ENCODE measurements around the gene CDC42SE2.
"Not testable (repeated sequence)": the region's sequence is repeated elsewhere in the genome, so short reads cannot be mapped to it uniquely, and the experiment has no call there.

The CDC42SE2 gene

DNA sequence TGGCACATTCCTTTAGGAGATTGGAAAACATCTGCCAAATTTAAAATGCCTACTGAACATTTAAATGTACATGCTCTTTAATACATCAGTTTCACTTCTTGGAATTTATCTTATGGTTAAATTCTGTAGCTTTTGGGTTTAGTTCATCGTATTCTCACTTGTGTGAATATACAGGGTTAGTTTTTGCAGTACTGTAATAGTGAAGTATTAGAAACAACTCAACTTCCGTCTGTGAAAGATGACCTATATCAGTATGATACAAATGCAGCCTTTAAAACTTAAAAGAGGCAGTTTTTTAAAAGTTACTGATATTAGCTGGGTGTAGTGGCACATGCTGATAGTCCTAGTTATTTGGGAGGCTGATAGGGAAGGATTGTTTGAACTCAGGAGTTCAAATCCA is 57.2 kb downstream of the CDC42SE2 start:
- DNase-seq = no peak

DNA sequence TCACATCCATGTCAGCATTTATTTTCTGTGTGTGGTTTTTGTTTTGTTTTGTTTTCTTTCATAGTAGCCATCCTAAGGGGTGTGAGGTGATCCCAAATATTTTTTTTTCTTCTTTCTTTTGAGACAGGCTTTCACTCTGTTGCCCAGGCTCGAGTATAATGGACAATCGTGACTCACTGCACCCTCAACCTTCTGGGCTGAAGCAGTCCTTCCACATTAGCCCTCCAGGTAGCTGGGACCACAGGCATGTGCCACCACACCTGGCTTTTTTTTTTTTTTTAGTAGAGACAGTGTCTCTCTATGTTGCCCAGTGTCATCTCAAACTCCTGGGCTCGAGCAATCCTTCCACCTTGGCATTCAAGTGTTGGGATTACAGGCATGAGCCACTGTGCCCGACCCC is 59.1 kb downstream of the CDC42SE2 start:
- no peak for DNase-seq

DNA sequence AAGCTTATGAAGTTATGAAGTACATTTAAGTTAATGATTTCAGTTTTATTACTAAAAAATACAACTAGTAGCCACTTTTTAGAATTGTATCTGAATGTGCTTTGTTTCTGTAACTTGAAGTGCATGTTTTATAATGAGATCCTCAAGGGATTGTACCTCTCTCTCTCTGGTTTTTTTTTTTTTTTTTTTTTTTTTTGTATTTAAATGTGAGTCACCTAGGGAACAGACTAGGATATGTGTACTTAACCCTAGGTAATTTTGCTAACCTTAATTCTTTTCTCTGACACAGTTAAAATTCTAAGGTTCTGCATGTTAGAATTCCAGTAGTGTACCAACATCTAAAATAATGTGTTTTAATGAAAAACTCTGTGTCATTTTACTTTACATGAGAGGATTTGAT is 59.5 kb downstream of the CDC42SE2 start:
- DNase-seq = no peak

DNA sequence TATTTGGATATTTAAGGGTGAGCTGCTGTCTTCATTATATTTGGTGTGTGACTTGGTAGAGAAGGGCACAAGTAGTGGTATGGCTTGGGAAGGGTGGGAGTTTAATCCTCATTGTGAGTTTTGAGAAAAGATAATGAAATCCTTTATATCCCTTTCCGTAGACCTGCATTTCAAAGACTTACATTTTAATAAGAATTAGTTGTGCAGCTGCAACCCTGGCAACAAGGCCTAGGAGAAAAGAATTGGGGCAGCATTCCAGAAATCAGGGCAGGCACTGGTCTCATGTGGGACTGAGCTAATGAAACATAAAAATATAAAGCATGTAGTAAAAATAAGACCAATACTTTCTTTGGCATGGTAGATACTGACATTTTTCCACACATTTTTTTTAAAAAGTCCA is 60.5 kb downstream of the CDC42SE2 start:
- no peak for DNase-seq

DNA sequence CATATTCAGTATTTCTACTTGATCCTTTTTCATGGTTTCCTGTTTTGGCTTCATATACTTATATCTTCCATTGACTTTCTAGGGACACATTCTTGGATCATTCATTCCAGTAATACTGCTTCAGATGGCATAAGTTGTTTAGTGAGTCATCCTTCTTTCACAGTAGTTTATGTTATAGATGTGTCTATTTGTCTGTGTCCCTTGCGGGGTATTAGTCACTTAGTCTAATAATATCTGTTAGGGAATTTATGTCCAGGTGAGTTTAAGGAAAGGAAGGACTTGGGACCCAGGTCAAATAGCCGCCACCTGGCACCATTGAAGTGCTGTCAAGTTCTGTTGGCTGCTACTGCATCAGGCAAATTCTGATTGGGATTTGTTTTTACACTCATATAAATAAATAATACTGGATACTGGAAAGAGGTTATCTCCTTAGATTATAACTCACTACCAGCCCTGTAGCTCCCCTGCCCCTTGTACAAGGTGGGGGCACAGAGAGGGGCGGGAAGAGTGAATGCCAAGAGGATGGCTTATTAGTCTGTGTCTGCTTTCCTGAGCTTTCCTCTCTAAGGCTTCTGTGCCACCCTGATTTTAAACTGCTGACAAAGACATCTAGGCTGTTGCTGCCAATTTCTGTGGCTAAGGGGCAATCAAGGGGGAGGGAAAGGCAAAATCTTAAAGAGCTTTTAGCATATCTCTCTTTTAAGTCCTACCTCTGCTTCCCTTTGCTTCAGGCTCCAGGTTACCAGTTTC is 64.9 kb downstream of the CDC42SE2 start:
- DNase-seq = no peak

DNA sequence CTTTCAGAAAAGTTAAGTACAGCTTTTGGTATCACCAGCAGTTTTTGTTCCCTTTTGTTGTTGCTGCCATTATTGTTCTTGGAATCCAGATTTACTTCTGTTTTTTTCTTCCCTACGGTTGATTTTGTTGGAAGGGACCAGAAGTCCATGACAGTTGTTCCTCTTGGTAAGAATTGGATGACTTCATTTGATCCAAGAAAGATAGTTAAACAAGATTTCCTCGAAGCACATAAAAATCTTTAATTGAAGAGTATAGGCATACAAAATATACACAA is 65.4 kb downstream of the CDC42SE2 start:
- no peak for DNase-seq

DNA sequence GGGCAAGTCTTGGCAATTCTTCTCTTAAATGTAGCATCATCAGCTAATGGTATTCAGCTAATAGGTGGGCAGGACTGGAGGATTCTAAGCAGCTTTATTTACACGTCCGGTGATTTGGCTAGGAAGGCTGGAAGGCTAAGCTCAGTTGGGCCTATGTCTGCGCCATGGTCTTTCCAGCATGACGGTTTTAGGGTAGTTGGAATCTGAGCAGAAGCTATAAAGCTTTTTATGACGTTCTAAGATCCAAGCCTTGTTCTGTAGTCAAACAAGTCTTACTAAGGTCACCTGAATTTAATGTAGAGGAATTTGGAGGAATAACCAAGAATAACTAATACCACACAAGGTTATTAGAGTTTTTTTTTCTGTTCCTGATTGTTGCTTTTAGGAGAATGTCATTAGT is 66.2 kb downstream of the CDC42SE2 start:
- DNase-seq = no peak

DNA sequence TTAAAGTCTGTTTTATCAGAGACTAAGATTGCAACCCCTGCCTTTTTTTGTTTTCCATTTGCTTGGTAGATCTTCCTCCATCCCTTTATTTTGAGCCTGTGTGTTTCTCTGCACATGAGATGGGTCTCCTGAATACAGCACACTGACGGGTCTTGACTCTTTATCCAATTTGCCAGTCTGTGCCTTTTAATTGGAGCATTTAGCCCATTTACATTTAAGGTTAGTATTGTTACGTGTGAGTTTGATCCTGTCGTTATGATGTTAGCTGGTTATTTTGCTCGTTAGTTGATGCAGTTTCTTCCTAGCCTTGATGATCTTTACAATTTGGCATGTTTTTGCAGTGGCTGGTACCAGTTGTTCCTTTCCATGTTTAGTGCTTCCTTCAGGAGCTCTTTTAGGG is 71.9 kb downstream of the CDC42SE2 start:
- not testable (repeated sequence) for DNase-seq

DNA sequence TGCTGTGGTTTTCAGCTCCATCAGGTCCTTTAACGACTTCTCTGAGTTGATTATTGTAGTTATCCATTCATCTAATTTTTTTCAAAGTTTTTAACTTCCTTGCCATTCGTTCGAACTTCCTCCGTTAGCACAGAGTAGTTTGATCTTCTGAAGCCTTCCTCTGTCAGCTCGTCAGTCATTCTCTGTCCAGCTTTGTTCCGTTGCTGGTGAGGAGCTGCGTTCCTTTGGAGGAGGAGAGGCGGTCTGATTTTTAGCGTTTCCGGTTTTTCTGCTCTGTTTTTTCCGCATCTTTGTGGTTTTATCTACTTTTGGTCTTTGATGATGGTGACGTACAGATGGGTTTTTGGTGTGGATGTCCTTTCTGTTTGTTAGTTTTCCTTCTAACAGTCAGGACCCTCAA is 72.9 kb downstream of the CDC42SE2 start:
- DNase-seq = not testable (repeated sequence)

DNA sequence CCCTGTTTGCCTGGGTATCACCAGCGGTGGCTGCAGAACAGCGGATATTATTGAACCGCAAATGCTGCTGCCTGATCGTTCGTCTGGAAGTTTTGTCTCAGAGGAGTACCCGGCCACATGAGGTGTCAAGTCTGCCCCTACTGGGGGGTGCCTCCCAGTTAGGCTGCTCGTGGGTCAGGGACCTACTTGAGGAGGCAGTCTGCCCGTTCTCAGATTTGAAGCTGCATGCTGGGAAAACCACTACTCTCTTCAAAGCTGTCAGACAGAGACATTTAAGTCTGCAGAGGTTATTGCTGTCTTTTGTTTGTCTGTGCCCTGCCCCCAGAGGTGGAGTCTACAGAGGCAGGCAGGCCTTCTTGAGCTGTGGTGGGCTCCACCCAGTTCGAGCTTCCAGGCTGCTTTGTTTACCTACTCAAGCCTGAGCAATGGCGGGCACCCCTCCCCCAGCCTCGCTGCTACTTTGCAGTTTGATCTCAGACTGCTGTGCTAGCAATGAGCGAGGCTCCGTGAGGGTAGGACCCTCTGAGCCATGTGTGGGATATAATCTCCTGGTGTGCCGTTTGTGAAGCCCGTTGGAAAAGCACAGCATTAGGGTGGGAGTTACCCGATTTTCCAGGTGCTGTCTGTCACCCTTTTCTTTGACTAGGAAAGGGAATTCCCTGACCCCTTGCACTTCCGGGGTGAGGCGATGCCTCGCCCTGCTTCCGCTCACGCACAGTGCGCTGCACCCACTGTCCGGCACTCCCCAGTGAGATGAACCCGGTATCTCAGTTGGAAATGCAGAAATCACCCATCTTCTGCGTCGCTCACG is 73.6 kb downstream of the CDC42SE2 start:
- not testable (repeated sequence) for DNase-seq

DNA sequence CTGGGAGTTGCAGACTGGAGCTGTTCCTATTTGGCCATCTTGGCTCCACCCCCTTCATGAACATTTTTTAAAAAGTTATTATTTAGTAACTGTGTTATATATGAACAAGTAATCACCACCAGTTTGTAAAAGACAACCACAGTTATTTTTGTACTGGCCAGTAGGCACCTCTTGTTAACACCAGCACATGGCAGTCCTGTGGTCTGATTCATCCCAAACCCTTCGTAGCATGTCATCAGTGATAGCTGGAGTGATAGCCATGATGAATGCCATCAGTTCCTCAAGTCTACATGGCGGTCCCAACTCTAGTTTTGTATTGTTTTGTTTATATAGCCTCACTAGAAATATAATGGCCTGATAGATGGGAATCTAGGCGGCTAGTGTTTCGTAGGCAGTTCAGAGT is 74.2 kb downstream of the CDC42SE2 start:
- no peak for DNase-seq

DNA sequence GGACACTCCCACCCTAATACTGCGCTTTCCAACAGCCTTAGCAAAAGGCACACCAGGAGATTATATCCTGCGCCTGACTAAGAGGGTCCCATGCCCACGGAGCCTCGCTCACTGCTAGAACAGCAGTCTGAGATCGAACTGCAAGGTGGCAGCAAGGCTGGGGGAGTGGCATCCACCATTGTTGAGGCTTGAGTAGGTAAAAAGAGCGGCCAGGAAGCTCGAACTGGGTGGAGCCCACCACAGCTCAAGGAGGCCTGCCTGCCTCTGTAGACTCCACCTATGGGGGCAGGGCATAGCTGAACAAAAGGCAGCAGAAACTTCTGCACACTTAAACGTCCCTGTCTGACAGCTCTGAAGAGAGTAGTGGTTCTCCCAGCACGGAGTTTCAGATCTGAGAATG is 80.4 kb downstream of the CDC42SE2 start:
- DNase-seq = not testable (repeated sequence)

DNA sequence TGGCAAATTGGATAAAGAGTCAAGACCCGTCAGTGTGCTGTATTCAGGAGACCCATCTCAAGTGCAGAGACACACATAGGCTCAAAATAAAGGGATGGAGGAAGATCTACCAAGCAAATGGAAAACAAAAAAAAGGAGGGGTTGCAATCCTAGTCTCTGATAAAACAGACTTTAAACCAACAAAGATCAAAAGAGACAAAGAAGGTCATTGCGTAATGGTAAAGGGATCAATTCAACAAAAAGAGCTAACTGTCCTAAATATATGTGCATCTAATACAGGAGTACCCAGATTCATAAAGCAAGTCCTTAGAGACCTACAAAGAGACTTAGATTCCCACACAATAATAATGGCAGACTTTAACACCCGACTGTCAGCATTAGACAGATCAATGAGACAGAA is 82.4 kb downstream of the CDC42SE2 start:
- not testable (repeated sequence) for DNase-seq

DNA sequence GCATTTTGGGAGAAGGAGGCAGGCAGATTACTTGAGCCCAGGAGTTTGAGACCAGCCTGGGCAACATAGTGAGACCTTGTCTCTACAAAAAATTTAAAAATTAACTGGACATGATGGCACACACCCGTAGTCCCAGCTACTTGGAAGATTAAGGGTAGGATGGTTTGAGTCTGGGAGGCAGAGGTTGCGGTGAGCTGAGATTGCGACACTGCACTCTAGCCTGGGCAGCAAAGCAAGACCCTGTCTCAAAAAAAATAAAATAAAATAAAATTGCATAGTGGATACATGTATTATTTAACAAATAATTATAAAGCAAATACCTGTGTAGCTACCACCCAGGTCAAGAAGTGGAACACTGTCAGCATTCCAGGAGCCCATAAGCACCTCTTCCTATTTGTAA is 90.1 kb downstream of the CDC42SE2 start:
- DNase-seq = no peak

DNA sequence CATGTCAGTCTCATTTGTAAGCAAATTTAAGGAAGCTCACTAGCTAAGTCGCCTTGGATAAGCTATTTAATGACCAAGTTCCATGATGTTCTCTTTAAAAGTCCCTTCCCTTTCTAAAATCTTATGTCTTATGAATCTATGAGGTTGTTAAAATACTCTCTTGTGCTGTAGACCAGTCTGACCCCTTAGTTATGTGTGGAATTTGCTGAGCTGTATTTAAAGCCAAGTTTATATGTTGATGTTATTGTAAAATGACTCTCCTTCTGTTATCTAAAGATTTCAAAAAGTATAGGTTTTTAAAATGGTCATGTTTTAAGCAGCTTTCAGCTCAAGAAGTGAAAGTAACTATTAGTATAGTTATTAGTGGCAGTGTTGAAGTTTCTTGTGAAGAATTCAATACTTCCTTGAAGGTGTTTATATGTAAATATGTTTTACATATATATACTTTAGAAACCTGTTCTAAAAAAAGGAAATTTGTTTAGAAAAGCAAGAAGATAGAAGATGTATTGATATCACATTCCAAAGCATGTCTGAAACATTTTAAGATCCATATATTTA is 92.2 kb downstream of the CDC42SE2 start:
- no peak for DNase-seq

DNA sequence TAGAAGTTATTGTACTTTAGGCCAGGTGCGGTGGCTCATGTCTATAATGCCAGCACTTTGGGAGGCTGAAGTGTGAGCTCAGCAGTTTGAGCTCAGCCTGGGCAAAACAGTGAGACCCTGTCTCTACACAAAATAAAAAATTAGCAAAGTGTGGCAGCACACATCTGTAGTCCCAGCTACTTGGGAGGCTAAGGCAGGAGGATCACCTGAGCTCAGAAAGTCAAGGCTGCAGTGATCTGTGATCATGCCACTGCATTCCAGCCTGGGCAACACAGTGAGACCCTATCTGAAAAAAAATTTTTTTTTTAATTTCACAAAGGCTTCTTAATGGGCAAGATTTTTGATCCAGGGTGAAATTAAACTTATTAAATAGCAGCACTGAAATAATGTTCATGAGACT is 92.8 kb downstream of the CDC42SE2 start:
- no peak for DNase-seq

DNA sequence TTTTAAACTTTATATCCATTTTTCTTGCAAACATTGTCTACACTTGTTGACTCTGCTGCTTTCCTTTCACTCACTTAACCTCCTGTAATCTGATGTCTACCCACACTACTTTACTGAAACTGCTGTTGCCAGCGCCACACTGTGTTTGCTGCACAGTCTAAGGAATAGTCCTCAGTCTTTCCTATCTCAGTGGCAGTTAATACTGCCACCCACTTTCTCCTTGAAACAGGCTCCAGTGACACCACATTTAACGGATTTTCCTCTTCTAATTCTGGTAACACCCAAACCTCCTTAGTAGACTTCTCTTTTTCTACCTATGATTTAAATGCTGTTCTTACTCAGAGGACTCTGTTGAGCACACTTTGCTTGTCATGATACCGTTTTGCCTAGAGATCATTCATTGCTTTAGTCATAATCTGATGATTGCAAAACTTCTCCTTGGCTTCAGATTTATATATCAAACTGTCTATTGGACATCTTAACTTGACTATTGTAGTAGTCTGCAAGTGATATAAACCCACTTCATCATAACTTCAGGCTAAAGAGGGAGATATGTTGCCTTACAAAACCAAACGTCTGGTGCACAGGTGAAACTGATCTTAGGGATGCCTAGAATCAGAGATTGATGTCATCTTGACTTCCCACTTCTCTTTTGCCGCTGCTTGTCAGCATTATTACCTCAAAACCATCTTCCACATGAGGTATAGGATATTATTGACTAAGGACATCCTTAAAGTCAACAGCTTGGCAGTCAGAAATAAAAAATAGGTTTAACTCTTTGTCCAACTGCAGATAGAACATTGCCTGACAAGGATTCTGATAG is 94.1 kb downstream of the CDC42SE2 start:
- no peak for DNase-seq

DNA sequence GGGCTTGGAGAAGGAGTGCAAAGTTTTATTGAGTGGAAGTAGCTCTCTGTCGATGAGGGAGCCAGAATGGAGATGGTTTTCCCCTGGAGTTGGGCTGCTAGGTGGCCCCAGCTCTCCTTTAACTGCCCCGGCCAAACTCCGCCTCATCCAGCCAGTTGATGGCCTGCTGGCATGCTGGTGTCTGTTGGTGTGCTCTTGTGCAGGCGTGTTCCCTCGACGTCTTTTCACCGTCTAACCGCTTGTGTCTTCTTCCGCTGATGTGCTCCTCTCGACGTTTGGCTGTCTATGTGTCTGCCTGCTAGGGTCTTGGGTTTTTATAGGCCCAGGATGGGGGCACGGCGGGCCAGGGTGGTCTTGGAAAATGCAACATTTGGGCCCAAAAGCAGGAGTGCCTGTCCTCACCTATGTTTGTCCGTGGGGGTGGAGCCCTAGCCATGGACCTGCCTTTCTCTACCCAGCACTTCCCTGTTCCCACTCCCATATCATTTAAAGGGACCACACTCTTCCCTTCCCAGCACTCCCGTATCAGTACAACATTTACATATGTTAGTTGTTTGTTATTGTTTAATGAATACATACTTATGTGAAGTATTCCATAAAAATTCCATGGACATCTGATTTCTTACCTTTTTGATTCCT is 97.9 kb downstream of the CDC42SE2 start:
- no peak for DNase-seq

DNA sequence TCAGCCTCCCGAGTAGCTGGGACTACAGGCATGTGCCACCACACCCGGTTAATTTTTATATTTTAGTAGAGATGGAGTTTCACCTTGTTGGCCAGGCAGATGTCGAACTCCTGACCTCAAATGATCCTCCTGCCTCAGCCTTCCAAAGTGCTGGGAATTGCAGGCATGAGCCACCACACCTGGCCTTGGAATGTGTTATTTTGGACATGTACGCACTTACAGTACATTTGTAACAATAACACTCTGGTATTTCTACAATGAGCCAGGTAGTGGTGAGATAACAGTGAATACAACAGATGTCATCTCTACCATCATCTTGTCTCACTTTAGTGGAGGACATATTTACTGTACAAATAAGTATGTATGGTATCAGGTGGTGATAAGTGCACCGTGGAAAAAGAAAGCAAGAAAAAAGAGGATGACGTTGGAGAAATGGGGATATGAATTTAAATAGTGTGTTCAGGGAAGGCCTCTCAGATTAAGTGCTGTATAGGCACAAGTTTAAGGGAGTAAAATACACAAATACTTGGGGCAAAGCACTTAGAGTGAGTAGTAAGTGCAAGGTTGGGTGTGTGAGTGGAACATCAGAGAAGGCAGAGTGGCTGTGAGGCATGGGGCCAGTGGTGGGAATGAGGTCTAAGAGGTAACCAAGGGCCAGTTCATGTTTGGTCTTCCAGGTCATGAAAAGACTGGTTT is 100.1 kb downstream of the CDC42SE2 start:
- no peak for DNase-seq

DNA sequence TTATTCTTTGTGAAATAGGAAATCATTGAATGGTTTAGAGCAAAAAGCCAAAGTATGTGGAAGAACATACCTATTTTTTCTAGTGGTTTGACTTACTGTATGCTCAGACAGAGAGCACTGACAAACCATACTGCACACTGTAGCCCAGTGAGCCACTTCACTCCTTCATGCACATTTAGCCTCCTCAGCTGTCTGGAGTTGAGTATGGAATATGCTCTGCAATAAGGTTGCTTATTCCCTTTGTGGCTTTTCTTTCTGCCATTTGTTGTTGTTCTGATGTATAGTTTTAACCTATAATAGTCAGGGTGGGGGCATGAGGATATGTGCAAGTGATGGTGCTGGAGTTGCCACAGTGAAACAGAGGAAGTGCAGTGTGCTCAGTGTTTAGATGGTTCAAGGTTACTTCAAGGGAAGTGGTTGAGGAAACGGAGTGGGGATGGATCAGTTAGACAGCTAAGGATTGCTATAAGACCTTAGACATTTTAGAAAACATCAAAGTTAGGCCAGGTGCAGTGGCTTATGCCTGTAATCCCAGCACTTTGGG is 100.7 kb downstream of the CDC42SE2 start:
- DNase-seq = no peak

DNA sequence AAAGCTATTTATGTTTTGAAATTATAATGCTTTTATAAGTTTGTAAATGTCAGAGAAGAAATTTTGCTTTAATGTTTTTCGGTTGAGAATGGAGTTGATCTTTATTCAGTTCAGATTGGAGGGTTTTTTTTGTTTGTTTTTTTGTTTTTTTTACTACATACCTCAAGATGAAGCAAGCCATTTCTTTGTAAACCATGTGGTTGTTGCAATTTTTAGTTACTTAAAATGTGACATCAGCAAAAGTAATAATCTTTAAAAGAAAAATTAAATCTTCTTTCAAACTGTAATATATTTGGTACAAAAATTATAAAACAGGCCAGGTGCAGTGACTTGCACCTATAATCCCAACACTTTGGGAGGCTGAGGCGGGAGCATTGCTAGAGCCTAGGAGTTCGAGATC is 102.6 kb downstream of the CDC42SE2 start:
- DNase-seq = no peak
